Upper lobe of right lung (tissue), 1 donor: ENCODE results near the gene FAM53A. TPM values are rescaled to one million over a fixed set of nuclear protein-coding genes. Genes with fewer than 3 reads are reported as not detected.
A peak's percentile ranks its signal among the peaks of the same experiment; 100 is the strongest.

Experiments
- ATAC-seq: fragments of 200-7000 bp; cut with Tn5 transposase; one replicate; pipeline ENCODE4 v1.9.1; 2020; ENCODE audit warnings: mild to moderate bottlenecking, moderate library complexity
- DNase-seq: peaks from one replicate; pipeline ENCODE4 v3.0.0-alpha.2; 2020
- H3K27ac ChIP-seq: fragments of 200-600 bp; one replicate; pipeline ENCODE4 v1.8.0; 2022
- H3K27me3 ChIP-seq: fragments of 200-600 bp; one replicate; pipeline ENCODE4 v1.8.0; 2022; ENCODE audit warnings: mild to moderate bottlenecking
- H3K36me3 ChIP-seq: fragments of 200-600 bp; one replicate; pipeline ENCODE4 v1.8.0; 2022
- H3K4me1 ChIP-seq: fragments of 200-600 bp; one replicate; pipeline ENCODE4 v1.8.0; 2022
- H3K4me3 ChIP-seq: fragments of 200-600 bp; one replicate; pipeline ENCODE4 v1.8.0; 2022; ENCODE audit warnings: mild to moderate bottlenecking
- H3K9me3 ChIP-seq: fragments of 200-600 bp; one replicate; pipeline ENCODE4 v1.8.0; 2022
- CTCF ChIP-seq: fragments of 200-600 bp; IDR thresholded peaks from one replicate; pipeline ENCODE4 v1.8.0; 2022; ENCODE audit warnings: antibody characterized with exemption
- intact Hi-C: fragments of 100-400 bp; cut with DNase I; formaldehyde crosslinking; loops from one replicate; pipeline ENCODE4 v1.11.0; 2022
- total RNA-seq: library from RNA; stranded (reverse); fragmentation: NEBNext Ultra II Directional; extraction: Animal tissue kit (Norgen Biotek cat#: 25700); gene quantifications from one replicate; pipeline ENCODE4 v1.2.1, GENCODE V29; 2021
- donor health status: DM: no; HTN: yes; CAD: no; lungs with severe emphysema.

The FAM53A gene
- total RNA-seq, 1 donor from 2014 or later: 2.8 TPM

- no peak for TF ChIP-seq CTCF
- intact Hi-C loops: no loop called here
- Histone ChIP-seq H3K36me3 (peaks cover 20% of the 10 kb centered on the region), H3K27ac (no peak overlapping the region), H3K4me1 (peaks cover 42% of the 10 kb centered on the region), H3K9me3 (no peaks in the 10 kb centered on the region), H3K27me3 (no peaks in the 10 kb centered on the region), H3K4me3 (no peak overlapping the region)
- DNase-seq (peak; percentile 63), ATAC-seq (no peak)
Observed at GRCh38 chr4:1717129-1718094, 33.3 kb upstream of the FAM53A start.

GRCh38 chr4:1716065-1716945 lies 32.2 kb upstream of the FAM53A start:
- Histone ChIP-seq H3K9me3 (no peaks in the 10 kb centered on the region), H3K4me3 (no peak overlapping the region), H3K36me3 (peaks cover 20% of the 10 kb centered on the region), H3K27me3 (no peaks in the 10 kb centered on the region), H3K27ac (no peak overlapping the region), H3K4me1 (peaks cover 34% of the 10 kb centered on the region)
- TF ChIP-seq CTCF: no peak
- DNase-seq (peak; percentile 52), ATAC-seq (no peak)
- intact Hi-C loops: no loop called here

- Histone ChIP-seq H3K9me3 (no peaks in the 10 kb centered on the region), H3K36me3 (peaks cover 24% of the 10 kb centered on the region), H3K27ac (no peak overlapping the region), H3K4me1 (peaks cover 43% of the 10 kb centered on the region), H3K27me3 (no peaks in the 10 kb centered on the region), H3K4me3 (no peak overlapping the region)
- ATAC-seq: no peak
- intact Hi-C loops: no loop called here
- DNase-seq: peak; percentile 60
- TF ChIP-seq CTCF: no peak
Observed at GRCh38 chr4:1715002-1715758, 31.1 kb upstream of the FAM53A start.

GRCh38 chr4:1714303-1715001 lies 30.3 kb upstream of the FAM53A start:
- H3K27ac ChIP-seq: no peak overlapping the region
- no peak for ATAC-seq
- H3K4me3 ChIP-seq: no peak overlapping the region
- H3K4me1 ChIP-seq: peaks cover 38% of the 10 kb centered on the region
- H3K9me3 ChIP-seq: no peaks in the 10 kb centered on the region
- intact Hi-C loops: no loop called here
- peaks cover 24% of the 10 kb centered on the region for H3K36me3 ChIP-seq
- peak; percentile 36 for DNase-seq
- no peaks in the 10 kb centered on the region for H3K27me3 ChIP-seq
- TF ChIP-seq CTCF: no peak
